ENCODE results near the gene PDE2A.

PDE2A gene

DNA sequence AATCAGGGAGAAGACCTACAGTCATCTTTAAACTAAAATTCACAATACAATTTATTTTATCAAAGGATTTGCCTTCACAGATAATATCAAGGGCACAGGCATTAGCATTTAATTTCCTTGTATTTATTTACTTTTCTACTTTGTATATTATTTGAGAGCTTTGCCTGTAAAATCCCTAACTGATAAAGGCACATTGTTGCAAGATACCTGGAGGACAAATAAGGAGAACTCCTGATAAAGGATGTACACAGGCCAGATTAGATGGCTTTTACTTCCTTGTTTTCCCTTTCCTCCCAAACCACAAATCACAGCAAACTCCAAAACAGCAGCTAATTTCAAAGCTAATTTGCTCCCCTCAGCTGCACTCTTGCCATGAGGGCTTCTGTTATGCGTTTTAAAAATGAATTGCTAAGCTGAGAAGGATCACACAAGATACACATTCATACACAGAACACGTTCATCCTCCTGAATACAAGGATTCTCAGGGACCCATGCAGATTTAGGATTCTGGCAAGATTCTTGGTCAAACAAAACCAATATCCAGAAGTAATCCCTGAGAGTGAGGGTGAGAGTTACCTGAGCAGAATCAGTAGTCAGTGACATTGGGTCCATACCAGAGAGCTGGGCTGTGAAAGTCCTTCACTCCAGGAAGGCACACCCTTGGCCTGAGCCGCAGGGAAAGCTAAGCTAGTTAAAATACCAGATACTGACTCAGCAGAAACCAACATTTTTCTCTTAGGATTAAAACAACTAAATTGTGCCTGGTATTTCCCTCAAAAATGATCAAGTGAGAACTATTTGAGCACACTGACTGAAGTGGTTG is 139.6 kb downstream of the PDE2A start:
- no peak for DNase-seq

DNA sequence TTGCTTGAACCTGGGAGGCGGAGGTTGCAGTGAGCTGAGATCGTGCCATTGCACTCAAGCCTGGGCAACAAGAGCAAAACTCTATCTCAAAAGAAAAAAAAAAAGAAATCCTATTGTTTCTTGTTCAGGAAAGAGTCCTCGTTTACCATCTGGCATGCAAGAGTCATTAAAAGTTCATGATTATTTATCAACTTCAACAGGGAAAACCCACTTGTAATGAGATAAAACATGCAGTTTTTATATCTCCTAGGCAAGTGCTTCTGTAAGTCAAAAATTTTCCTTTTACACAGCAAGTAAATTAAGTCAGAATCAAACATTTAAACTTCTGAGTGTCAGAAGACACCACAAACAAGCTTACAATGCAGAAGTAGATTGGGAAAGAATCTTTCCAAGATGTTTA is 145.2 kb downstream of the PDE2A start:
- no peak for DNase-seq

DNA sequence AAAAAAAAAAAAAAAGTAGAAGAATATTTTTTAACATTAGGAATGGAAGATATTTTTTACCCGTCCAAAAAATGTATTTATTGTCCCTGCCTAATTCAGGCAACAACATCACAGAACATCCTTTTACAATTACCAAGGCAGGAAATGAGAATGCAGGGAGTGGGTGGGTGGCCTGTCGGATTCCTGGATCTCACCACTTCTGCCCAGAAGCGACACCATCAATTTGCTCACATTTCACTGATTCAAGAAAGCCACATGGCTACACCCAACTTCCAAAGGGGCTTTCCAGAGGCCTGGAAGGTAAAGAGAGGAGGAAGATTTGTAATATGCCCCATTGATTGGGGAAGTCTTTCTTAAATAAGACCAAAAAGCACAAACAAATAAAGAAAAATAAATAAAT is 146.1 kb downstream of the PDE2A start:
- no peak for DNase-seq
